Heart right ventricle (tissue), 16 donors: ENCODE data around the gene PLCB1. TPM values are rescaled to one million over a fixed set of nuclear protein-coding genes. Genes with fewer than 3 reads are reported as not detected.

Experiments
- ATAC-seq, 8 donors: fragments of 200-7000 bp; cut with Tn5 transposase; one replicate each; pipeline ENCODE4 v1.9.1; 2020; ENCODE audit warnings: mild to moderate bottlenecking in 8 of 8, moderate library complexity in 8 of 8, moderate number of reproducible peaks in 1 of 8
- DNase-seq, 2 donors: peaks; one replicate each; pipeline ENCODE4 v3.0.0-alpha.2; 2020
- H3K27ac ChIP-seq, 10 donors: fragments of 200-600 bp; sonication (generic) in 2 of 10; one replicate each; pipeline versions ENCODE4 v1.5.0 to v1.8.0; 2020 to 2022; ENCODE audit warnings: mild to moderate bottlenecking in 3 of 10
- H3K27me3 ChIP-seq, 7 donors: fragments of 200-600 bp; one replicate each; pipeline ENCODE4 v1.8.0; 2021 to 2022; ENCODE audit warnings: mild to moderate bottlenecking in 2 of 7
- H3K36me3 ChIP-seq, 9 donors: fragments of 200-600 bp; sonication (generic) in 1 of 9; one replicate each; pipeline versions ENCODE4 v1.5.0 to v1.8.0; 2020 to 2022; ENCODE audit warnings: mild to moderate bottlenecking in 2 of 9
- H3K4me1 ChIP-seq, 9 donors: fragments of 200-600 bp; sonication (generic) in 1 of 9; one replicate each; pipeline versions ENCODE4 v1.5.0 to v1.8.0; 2020 to 2022; ENCODE audit warnings: mild to moderate bottlenecking in 4 of 9
- H3K4me3 ChIP-seq, 10 donors: fragments of 200-600 bp; sonication (generic) in 2 of 10; one replicate each; pipeline versions ENCODE4 v1.5.0 to v1.8.0; 2020 to 2022; ENCODE audit warnings: mild to moderate bottlenecking in 7 of 10, moderate library complexity in 2 of 10
- H3K9me3 ChIP-seq, 11 donors: fragments of 200-600 bp in 10 of 11; sonication (generic) in 2 of 11; one replicate each; pipeline versions ENCODE4 v1.5.0 to v1.8.0; 2013 to 2022; ENCODE audit warnings: mild to moderate bottlenecking in 2 of 11, control low read depth in 1 of 11, moderate library complexity in 1 of 11
- WGBS, 2 donors: extraction: QIAGEN DNeasy Blood & Tissue Kit; methylation state at CpG; one replicate each; pipeline ENCODE4 v1.1.7; 2013; ENCODE audit warnings: inconsistent platforms in 1 of 2; 5-methylcytosine and 5-hydroxymethylcytosine counted together
- intact Hi-C, 10 donors: fragments of 100-400 bp; cut with DNase I; formaldehyde crosslinking; loops; one replicate each; pipeline versions ENCODE4 v1.11.1 to v1.14.2; 2022
- polyA plus RNA-seq, 2 donors: library from polyadenylated mRNA; stranded (reverse); fragments of 200-250 nt; gene quantifications; one replicate each; pipeline ENCODE4 v1.2.3, GENCODE V29; 2013
- total RNA-seq, 10 donors: library from RNA; stranded (reverse); fragmentation: NEBNext Ultra II Directional in 3 of 10; extraction: Animal tissue kit (Norgen Biotek cat#: 25700) in 3 of 10; gene quantifications; one replicate each; pipeline versions ENCODE4 v1.2.1 to v1.2.4, GENCODE V29; 2021 to 2023
- TF ChIP-seq, protein P1 (sequence below), 9 donors: fragments of 200-600 bp; sonication (generic) in 2 of 9; IDR thresholded peaks; one replicate each; pipeline versions ENCODE4 v1.5.0 to v1.8.0; 2021 to 2022; ENCODE audit warnings: antibody characterized with exemption in 9 of 9, mild to moderate bottlenecking in 5 of 9, moderate library complexity in 1 of 9
- donor health status: Arrhythmogenic right ventricular cardiomyopathy.
- donor health status: ischemic (EF 13 %, LVEDD 7.1; RV severe dilation, severe dysfunction).
- donor health status: healthy with polysubstance abuse.
- donor health status: DM: no; HTN: yes; CAD: no.
- donor health status: DM: no; HTN: no; CAD: no.
- donor health status: ischemic (EF 25% LVEDD 6.9; RV normal size, moderate dysfunction).
- donor health status: ischemic (EF 25% LVEDD 5.7; RV mildly dilated, moderate dysfunction).
- donor health status: healthy.
- donor health status: DM: yes; HTN: yes; CAD: no.
- donor health status: Ischemic cardiomyopathy.
- donor health status: ischemic (EF 35%, LVEDD 5.7; RV mildly dilated, moderate dysfunction).
- donor health status: nonischemic (EF 11% LVEDD 7.7; RV severe dilation, severe dysfunction).
- donor health status: DM: yes; HTN: yes; CAD: no.
- donor health status: PGD.
- donor health status: ischemic (EF 29% LVEDD 5.4; RV normal size, mild dysfunction).
- donor health status: nonischemic (EF 23%, LVEDD 6.1; RV moderate dilation, normal function).

The PLCB1 gene
- total and polyA plus RNA-seq, 12 donors = 2.2 to 12.7 (median 7.1) TPM

- Histone ChIP-seq H3K9me3 (no peaks in the 10 kb centered on the region), H3K27me3 (no peaks in the 10 kb centered on the region), H3K27ac (no peak overlapping the region), H3K4me1 (peaks cover 0 to 10% (median 0%) of the 10 kb centered on the region in 9 donors), H3K4me3 (no peak overlapping the region), H3K36me3 (peaks cover 0 to 2% (median 0%) of the 10 kb centered on the region in 9 donors)
- WGBS, 2 donors = 61 to 66% methylated on average over 3 of the region's 3 CpGs
- TF ChIP-seq, protein P1, sequence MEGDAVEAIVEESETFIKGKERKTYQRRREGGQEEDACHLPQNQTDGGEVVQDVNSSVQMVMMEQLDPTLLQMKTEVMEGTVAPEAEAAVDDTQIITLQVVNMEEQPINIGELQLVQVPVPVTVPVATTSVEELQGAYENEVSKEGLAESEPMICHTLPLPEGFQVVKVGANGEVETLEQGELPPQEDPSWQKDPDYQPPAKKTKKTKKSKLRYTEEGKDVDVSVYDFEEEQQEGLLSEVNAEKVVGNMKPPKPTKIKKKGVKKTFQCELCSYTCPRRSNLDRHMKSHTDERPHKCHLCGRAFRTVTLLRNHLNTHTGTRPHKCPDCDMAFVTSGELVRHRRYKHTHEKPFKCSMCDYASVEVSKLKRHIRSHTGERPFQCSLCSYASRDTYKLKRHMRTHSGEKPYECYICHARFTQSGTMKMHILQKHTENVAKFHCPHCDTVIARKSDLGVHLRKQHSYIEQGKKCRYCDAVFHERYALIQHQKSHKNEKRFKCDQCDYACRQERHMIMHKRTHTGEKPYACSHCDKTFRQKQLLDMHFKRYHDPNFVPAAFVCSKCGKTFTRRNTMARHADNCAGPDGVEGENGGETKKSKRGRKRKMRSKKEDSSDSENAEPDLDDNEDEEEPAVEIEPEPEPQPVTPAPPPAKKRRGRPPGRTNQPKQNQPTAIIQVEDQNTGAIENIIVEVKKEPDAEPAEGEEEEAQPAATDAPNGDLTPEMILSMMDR (IDR thresholded peaks at IDR 0.05) = no peak
- intact Hi-C loops = loop anchor here in 4 of 10 donors (10.0 kb wide), 4 partner anchors 165 to 325 kb away; no protein-coding TSS in a partner anchor
- no peak for DNase-seq
- no peak for ATAC-seq
Observed at GRCh38 chr20:8709627-8710026, 577.6 kb downstream of the PLCB1 start.

- Histone ChIP-seq H3K9me3 (no peaks in the 10 kb centered on the region), H3K36me3 (peaks cover 0 to 5% (median 0%) of the 10 kb centered on the region in 9 donors), H3K27ac (no peak overlapping the region), H3K4me1 (peaks cover 0 to 10% (median 0%) of the 10 kb centered on the region in 9 donors), H3K27me3 (no peaks in the 10 kb centered on the region), H3K4me3 (no peak overlapping the region)
- 63 to 74% methylated on average over 3 of the region's 3 CpGs for whole genome bisulfite sequencing, 2 donors
- TF ChIP-seq, protein P1 (IDR thresholded peaks at IDR 0.05) = no peak
- ATAC-seq (no peak), DNase-seq (no peak)
- intact Hi-C loops = loop anchor here in 3 of 10 donors (10.0 kb wide), 3 partner anchors 167 to 317 kb away; no protein-coding TSS in a partner anchor
Observed at GRCh38 chr20:8711501-8711900, 579.4 kb downstream of the PLCB1 start.

- 65 to 73% methylated on average over 3 of the region's 3 CpGs for WGBS, 2 donors
- H3K36me3 ChIP-seq = peaks cover 0 to 14% (median 0%) of the 10 kb centered on the region in 9 donors
- no peaks in the 10 kb centered on the region for H3K27me3 ChIP-seq
- H3K4me3 ChIP-seq = no peak overlapping the region
- ATAC-seq = no peak
- DNase-seq = no peak
- TF ChIP-seq, protein P1 (IDR thresholded peaks at IDR 0.05) = no peak
- H3K27ac ChIP-seq = no peak overlapping the region
- H3K4me1 ChIP-seq = peaks cover 0 to 10% (median 0%) of the 10 kb centered on the region in 9 donors
- peaks cover 0 to 6% (median 0%) of the 10 kb centered on the region in 11 donors for H3K9me3 ChIP-seq
- intact Hi-C loops = loop anchor here in 3 of 10 donors (10.0 kb wide), 3 partner anchors 169 to 319 kb away; no protein-coding TSS in a partner anchor
Observed at GRCh38 chr20:8714206-8714605, 582.1 kb downstream of the PLCB1 start.

GRCh38 chr20:8718279-8718678, 586.2 kb downstream of the PLCB1 start:
- Histone ChIP-seq H3K4me3 (no peak overlapping the region), H3K27me3 (no peaks in the 10 kb centered on the region), H3K9me3 (peaks cover 0 to 6% (median 0%) of the 10 kb centered on the region in 11 donors), H3K27ac (no peak overlapping the region), H3K36me3 (peaks cover 0 to 14% (median 0%) of the 10 kb centered on the region in 9 donors), H3K4me1 (peaks cover 0 to 12% (median 0%) of the 10 kb centered on the region in 9 donors)
- peak; percentile 26 to 30 for DNase-seq
- WGBS, 2 donors = 54 to 65% methylated on average over 4 of the region's 4 CpGs
- TF ChIP-seq, protein P1 (IDR thresholded peaks at IDR 0.05) = no peak
- intact Hi-C loops = loop anchor here in 4 of 10 donors (2.0 to 10.0 kb wide), 5 partner anchors 173 to 586 kb away; partner anchors contain the start of gene PLCB1 (in 2 of the 4)
- ATAC-seq = peak in 5 of 8 donors; percentile 16 to 40 (median 27)
